ENCODE measurements around the gene SPATA12.
A peak's percentile ranks its signal among the peaks of the same experiment; 100 is the strongest.

The SPATA12 gene

GRCh38 chr3:57060089-57060821 lies at the start of gene SPATA12:
Gene SPATA12 (plus strand): TSS chr3:57060664. CDS start chr3:57073695, 13,031 bp downstream.
- peak; percentile 90 for DNase-seq (ENCODE audit: low read depth)
- no peak within 1 kb of the TSS for H3K4me3 ChIP-seq (ENCODE audit: control insufficient read depth, low read depth, low read length)
- TF ChIP-seq CTCF (conservative IDR thresholded peaks at IDR 0.05; ENCODE audit: control insufficient read depth, insufficient read depth, low read depth, low read length), result no peak

GRCh38 chr3:57011022-57011421 lies 49.4 kb upstream of the SPATA12 start:
- DNase-seq (ENCODE audit: low read depth), result peak; percentile 22
- TF ChIP-seq CTCF (conservative IDR thresholded peaks at IDR 0.05; ENCODE audit: control insufficient read depth, insufficient read depth, low read depth, low read length), result no peak
- no peak overlapping the region for H3K4me3 ChIP-seq (ENCODE audit: control insufficient read depth, low read depth, low read length)

GRCh38 chr3:57012847-57013246 lies 47.6 kb upstream of the SPATA12 start:
- no peak overlapping the region for H3K4me3 ChIP-seq (ENCODE audit: control insufficient read depth, low read depth, low read length)
- no peak for DNase-seq (ENCODE audit: low read depth)
- TF ChIP-seq CTCF (conservative IDR thresholded peaks at IDR 0.05; ENCODE audit: control insufficient read depth, insufficient read depth, low read depth, low read length), result no peak

- H3K4me3 ChIP-seq (ENCODE audit: control insufficient read depth, low read depth, low read length), result no peak overlapping the region
- TF ChIP-seq CTCF (conservative IDR thresholded peaks at IDR 0.05; ENCODE audit: control insufficient read depth, insufficient read depth, low read depth, low read length), result no peak
- DNase-seq (ENCODE audit: low read depth), result no peak
Observed at GRCh38 chr3:57015350-57015729, 45.1 kb upstream of the SPATA12 start.

- no peak for DNase-seq (ENCODE audit: low read depth)
- TF ChIP-seq CTCF (conservative IDR thresholded peaks at IDR 0.05; ENCODE audit: control insufficient read depth, insufficient read depth, low read depth, low read length), result no peak
- no peak overlapping the region for H3K4me3 ChIP-seq (ENCODE audit: control insufficient read depth, low read depth, low read length)
Observed at GRCh38 chr3:57015912-57016311, 44.6 kb upstream of the SPATA12 start.

GRCh38 chr3:57017459-57017845 lies 43.0 kb upstream of the SPATA12 start:
- no peak overlapping the region for H3K4me3 ChIP-seq (ENCODE audit: control insufficient read depth, low read depth, low read length)
- peak; percentile 52 for DNase-seq (ENCODE audit: low read depth)
- no peak for TF ChIP-seq CTCF (conservative IDR thresholded peaks at IDR 0.05; ENCODE audit: control insufficient read depth, insufficient read depth, low read depth, low read length)
